GM12801 (cell line): ENCODE results near the gene PACSIN1.

Experiments
- TF ChIP-seq, protein P1 (sequence below): IDR thresholded peaks from one replicate; pipeline ENCODE4 v1.5.1; 2011; ENCODE audit warnings: control low read depth; ENCODE audit not compliant: insufficient read length; ENCODE audit errors: extremely low read depth

The PACSIN1 gene

DNA sequence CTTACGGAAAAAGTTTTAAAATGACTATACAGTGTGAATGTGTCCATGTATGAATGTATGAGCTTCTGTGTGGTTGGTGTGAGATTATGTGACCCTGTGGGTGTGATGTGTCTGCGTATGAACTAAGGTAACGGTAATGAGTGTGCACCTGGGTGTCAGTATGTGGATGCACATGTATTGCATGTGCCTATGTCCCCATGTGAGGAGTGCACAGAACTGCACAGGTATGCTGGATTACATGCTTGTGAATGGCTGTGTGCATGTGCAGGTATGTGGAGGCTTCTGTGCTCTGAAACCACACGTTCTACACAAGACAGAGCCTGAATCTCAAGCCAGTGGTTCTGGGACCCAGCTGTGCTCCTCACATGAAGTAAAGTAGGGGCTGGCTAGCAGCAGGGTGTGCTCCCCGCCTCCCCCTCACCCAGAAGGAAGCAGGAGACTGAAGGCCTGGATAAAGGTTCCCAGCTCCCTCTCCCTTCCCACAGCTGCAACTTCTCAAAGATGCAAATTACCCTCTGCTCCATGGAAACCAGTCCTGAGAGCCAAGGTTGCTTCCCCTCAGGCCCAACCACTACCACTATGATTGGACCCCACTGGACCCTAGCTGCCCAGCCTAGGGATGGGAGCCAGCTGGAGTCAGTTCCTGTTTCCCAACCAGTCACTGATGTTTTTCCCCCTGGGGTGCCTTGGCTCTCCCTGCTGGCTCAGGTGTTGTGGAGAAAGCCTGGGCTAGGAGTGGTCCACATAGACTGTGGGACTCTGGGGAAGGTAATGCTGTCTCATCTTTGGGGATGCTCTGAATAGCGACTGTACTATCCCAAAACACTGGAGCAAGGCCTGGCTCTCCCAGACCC lies 115.1 kb downstream of the PACSIN1 start:
- TF ChIP-seq, protein P1, sequence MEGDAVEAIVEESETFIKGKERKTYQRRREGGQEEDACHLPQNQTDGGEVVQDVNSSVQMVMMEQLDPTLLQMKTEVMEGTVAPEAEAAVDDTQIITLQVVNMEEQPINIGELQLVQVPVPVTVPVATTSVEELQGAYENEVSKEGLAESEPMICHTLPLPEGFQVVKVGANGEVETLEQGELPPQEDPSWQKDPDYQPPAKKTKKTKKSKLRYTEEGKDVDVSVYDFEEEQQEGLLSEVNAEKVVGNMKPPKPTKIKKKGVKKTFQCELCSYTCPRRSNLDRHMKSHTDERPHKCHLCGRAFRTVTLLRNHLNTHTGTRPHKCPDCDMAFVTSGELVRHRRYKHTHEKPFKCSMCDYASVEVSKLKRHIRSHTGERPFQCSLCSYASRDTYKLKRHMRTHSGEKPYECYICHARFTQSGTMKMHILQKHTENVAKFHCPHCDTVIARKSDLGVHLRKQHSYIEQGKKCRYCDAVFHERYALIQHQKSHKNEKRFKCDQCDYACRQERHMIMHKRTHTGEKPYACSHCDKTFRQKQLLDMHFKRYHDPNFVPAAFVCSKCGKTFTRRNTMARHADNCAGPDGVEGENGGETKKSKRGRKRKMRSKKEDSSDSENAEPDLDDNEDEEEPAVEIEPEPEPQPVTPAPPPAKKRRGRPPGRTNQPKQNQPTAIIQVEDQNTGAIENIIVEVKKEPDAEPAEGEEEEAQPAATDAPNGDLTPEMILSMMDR, result no peak

- TF ChIP-seq, protein P1, result no peak
Observed at GRCh38 chr6:34581561-34581920, 115.7 kb downstream of the PACSIN1 start.

DNA sequence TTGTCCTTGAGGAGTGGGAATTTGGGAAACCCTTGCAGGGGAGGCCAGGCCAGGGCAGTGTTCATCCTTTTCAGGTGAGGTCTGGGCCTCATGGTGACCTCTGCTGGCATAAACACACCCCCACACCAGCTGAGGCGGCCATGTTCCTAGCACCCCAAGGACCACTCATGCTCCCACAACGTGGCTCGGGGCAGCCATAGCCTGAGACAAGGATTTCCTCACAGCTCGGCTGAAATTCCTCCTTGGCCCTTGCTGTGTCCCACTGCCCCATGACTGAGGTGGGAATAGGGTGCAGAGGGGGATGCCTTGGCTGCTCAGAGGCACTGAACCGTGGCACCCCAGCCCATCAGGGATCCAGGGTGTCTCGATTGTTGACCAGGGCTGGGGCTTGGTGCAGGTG lies 117.6 kb downstream of the PACSIN1 start:
- TF ChIP-seq, protein P1, result no peak

GRCh38 chr6:34583861-34584604 lies 118.2 kb downstream of the PACSIN1 start:
- TF ChIP-seq, protein P1, result no peak

DNA sequence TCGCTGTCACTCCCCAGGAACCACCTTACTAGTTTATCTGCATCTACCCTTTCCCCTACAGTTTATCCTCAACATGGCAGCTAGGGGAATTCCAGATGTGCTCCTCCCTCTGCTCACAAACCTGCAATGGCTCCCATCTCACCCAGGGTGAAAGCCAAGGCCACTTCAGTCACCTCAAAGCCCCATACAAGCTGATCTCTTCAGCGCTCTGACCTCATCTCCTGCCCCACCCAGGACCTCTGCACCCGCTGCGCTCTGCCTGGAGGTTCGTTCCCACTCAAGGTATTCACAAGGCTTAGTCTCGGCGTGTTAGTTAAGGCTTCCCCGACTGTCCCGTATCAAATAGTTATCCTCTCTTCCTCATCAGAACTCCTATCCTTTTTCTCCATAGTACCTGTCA lies 118.8 kb downstream of the PACSIN1 start:
- TF ChIP-seq, protein P1, result no peak
